Breast epithelium (tissue), 3 donors: ENCODE measurements around the gene MLC1.

Source experiments
- POLR2A ChIP-seq: fragments of 450-650 bp; IDR thresholded peaks from one replicate; pipeline ENCODE4 v1.6.1; 2016; ENCODE audit warnings: antibody characterized with exemption, mild to moderate bottlenecking, moderate library complexity
- POLR2AphosphoS5 ChIP-seq, 3 donors: sonication (generic); formaldehyde crosslinking; IDR thresholded peaks; one replicate each; pipeline ENCODE4 v1.6.1; 2017; ENCODE audit warnings: antibody characterized with exemption in 3 of 3
- TF ChIP-seq, protein P1 (sequence below), 3 donors: fragments of 450-650 bp; IDR thresholded peaks; one replicate each; pipeline ENCODE4 v1.5.1; 2016 to 2017; ENCODE audit warnings: antibody characterized with exemption in 3 of 3, mild to moderate bottlenecking in 3 of 3, moderate library complexity in 3 of 3

DNA sequence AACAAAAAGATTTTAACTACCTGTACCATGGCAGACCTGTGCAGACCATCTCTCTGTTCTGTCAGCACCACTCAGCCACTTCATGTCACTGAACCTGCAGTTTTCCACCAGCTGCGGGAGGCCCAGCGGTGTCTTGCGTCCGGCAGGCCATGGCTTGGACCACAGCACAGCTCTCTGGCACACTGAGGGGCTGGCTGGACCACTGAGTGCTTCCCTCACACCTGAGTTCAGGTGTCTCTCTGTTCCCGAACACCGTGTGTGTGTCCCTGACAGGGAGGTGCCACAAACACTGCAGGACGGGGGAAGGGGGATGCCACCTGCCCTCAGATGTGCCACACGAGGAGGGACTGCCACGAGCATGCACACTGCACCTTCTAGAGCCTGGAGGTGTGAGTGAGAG lies 22.3 kb upstream of the MLC1 start:
- TF ChIP-seq, protein P1, sequence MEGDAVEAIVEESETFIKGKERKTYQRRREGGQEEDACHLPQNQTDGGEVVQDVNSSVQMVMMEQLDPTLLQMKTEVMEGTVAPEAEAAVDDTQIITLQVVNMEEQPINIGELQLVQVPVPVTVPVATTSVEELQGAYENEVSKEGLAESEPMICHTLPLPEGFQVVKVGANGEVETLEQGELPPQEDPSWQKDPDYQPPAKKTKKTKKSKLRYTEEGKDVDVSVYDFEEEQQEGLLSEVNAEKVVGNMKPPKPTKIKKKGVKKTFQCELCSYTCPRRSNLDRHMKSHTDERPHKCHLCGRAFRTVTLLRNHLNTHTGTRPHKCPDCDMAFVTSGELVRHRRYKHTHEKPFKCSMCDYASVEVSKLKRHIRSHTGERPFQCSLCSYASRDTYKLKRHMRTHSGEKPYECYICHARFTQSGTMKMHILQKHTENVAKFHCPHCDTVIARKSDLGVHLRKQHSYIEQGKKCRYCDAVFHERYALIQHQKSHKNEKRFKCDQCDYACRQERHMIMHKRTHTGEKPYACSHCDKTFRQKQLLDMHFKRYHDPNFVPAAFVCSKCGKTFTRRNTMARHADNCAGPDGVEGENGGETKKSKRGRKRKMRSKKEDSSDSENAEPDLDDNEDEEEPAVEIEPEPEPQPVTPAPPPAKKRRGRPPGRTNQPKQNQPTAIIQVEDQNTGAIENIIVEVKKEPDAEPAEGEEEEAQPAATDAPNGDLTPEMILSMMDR (IDR thresholded peaks at IDR 0.05) = no peak
- TF ChIP-seq POLR2AphosphoS5 (IDR thresholded peaks at IDR 0.05) = no peak
- TF ChIP-seq POLR2A = no peak
